Measurements from ENCODE around the gene ZNF292. TPM values are rescaled to one million over a fixed set of nuclear protein-coding genes. Genes with fewer than 3 reads are reported as not detected.

The ZNF292 gene
- polyA plus RNA-seq, 1 of the 3 experiments (the other 2 are of a cell fraction) = 3.2 TPM

DNA sequence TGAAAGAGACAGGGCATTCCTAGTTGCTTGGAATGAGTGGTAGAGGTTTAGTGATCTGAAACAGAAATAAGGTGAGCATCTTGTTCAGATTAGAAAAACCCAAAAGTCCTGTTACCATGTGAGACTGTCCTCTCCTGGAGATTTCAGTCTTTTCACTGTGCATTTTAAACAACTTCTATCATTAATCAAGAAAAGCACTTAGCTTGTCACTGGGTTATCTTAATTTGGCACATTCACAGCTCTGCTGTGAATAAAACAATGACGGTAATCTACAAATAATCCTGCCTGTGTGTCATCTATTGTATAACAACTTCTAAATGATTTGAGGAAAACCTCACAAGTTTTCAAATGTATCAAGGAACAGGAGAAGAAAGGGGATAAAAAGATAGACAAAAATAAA is 157.5 kb downstream of the ZNF292 start:
- Histone ChIP-seq H3K9me2 (no peaks in the 10 kb centered on the region), H3K4me1 (ENCODE audit: control insufficient read depth in 1 of 2, insufficient read depth in 2 of 2, low read depth in 1 of 2, low read length in 1 of 2) (no peaks in the 10 kb centered on the region; a peak in 1 of 4 replicates), H4K20me1 (ENCODE audit: insufficient read depth) (no peaks in the 10 kb centered on the region), H3K9ac (no peak overlapping the region), H3K27me3 (ENCODE audit: insufficient read depth) (no peaks in the 10 kb centered on the region), H3K9me3 (no peaks in the 10 kb centered on the region), H3K4me2 (no peak overlapping the region), H2AFZ (ENCODE audit: low read depth) (no peak overlapping the region), H3K27ac (ENCODE audit: low read depth in 2 of 2, low read length in 1 of 2) (no peak overlapping the region), H3K79me2 (ENCODE audit: insufficient read depth) (no peaks in the 10 kb centered on the region), H3K36me3 (replicated peaks in 1 of 2; ENCODE audit: control insufficient read depth in 1 of 2, insufficient read depth in 2 of 2, low read length in 1 of 2) (no peaks in the 10 kb centered on the region), H3K4me3 (ENCODE audit: low read depth in 2 of 2, low read length in 1 of 2) (no peak overlapping the region), H3F3A (replicated peaks; ENCODE audit: insufficient read depth) (no peaks in the 10 kb centered on the region)
- CTCF ChIA-PET = interaction anchor here (0.7 to 2.9 kb wide), 2 partner anchors 9 to 12 kb away, joined by 3 to 20 read pairs; partner anchors contain the start of gene SMIM8
- TF ChIP-seq, protein P1, sequence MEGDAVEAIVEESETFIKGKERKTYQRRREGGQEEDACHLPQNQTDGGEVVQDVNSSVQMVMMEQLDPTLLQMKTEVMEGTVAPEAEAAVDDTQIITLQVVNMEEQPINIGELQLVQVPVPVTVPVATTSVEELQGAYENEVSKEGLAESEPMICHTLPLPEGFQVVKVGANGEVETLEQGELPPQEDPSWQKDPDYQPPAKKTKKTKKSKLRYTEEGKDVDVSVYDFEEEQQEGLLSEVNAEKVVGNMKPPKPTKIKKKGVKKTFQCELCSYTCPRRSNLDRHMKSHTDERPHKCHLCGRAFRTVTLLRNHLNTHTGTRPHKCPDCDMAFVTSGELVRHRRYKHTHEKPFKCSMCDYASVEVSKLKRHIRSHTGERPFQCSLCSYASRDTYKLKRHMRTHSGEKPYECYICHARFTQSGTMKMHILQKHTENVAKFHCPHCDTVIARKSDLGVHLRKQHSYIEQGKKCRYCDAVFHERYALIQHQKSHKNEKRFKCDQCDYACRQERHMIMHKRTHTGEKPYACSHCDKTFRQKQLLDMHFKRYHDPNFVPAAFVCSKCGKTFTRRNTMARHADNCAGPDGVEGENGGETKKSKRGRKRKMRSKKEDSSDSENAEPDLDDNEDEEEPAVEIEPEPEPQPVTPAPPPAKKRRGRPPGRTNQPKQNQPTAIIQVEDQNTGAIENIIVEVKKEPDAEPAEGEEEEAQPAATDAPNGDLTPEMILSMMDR (IDR thresholded peaks at IDR 0.05) = no peak
- TF ChIP-seq, protein P2, sequence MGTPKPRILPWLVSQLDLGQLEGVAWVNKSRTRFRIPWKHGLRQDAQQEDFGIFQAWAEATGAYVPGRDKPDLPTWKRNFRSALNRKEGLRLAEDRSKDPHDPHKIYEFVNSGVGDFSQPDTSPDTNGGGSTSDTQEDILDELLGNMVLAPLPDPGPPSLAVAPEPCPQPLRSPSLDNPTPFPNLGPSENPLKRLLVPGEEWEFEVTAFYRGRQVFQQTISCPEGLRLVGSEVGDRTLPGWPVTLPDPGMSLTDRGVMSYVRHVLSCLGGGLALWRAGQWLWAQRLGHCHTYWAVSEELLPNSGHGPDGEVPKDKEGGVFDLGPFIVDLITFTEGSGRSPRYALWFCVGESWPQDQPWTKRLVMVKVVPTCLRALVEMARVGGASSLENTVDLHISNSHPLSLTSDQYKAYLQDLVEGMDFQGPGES (IDR thresholded peaks at IDR 0.05; ENCODE audit: low read depth, low read length) = no peak
- no peak for TF ChIP-seq FOXJ3 (CRISPR knock-in tag; IDR thresholded peaks at IDR 0.05)
- TF ChIP-seq RAD21 (IDR thresholded peaks at IDR 0.05; ENCODE audit: low read length) = no peak
- TF ChIP-seq NFIC (IDR thresholded peaks at IDR 0.05; ENCODE audit: borderline replicate concordance) = no peak
- no peak for TF ChIP-seq MEF2A (IDR thresholded peaks at IDR 0.05; ENCODE audit: borderline replicate concordance, low read depth)
- TF ChIP-seq, protein P3, sequence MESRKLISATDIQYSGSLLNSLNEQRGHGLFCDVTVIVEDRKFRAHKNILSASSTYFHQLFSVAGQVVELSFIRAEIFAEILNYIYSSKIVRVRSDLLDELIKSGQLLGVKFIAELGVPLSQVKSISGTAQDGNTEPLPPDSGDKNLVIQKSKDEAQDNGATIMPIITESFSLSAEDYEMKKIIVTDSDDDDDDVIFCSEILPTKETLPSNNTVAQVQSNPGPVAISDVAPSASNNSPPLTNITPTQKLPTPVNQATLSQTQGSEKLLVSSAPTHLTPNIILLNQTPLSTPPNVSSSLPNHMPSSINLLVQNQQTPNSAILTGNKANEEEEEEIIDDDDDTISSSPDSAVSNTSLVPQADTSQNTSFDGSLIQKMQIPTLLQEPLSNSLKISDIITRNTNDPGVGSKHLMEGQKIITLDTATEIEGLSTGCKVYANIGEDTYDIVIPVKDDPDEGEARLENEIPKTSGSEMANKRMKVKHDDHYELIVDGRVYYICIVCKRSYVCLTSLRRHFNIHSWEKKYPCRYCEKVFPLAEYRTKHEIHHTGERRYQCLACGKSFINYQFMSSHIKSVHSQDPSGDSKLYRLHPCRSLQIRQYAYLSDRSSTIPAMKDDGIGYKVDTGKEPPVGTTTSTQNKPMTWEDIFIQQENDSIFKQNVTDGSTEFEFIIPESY (IDR thresholded peaks at IDR 0.05; ENCODE audit: borderline replicate concordance, low read depth) = no peak
- TF ChIP-seq, protein P4, sequence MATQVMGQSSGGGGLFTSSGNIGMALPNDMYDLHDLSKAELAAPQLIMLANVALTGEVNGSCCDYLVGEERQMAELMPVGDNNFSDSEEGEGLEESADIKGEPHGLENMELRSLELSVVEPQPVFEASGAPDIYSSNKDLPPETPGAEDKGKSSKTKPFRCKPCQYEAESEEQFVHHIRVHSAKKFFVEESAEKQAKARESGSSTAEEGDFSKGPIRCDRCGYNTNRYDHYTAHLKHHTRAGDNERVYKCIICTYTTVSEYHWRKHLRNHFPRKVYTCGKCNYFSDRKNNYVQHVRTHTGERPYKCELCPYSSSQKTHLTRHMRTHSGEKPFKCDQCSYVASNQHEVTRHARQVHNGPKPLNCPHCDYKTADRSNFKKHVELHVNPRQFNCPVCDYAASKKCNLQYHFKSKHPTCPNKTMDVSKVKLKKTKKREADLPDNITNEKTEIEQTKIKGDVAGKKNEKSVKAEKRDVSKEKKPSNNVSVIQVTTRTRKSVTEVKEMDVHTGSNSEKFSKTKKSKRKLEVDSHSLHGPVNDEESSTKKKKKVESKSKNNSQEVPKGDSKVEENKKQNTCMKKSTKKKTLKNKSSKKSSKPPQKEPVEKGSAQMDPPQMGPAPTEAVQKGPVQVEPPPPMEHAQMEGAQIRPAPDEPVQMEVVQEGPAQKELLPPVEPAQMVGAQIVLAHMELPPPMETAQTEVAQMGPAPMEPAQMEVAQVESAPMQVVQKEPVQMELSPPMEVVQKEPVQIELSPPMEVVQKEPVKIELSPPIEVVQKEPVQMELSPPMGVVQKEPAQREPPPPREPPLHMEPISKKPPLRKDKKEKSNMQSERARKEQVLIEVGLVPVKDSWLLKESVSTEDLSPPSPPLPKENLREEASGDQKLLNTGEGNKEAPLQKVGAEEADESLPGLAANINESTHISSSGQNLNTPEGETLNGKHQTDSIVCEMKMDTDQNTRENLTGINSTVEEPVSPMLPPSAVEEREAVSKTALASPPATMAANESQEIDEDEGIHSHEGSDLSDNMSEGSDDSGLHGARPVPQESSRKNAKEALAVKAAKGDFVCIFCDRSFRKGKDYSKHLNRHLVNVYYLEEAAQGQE (IDR thresholded peaks at IDR 0.05; ENCODE audit: low read depth, low read length) = no peak
- no peak for TF ChIP-seq SIN3A (IDR thresholded peaks at IDR 0.05; ENCODE audit: borderline replicate concordance, low read depth, low read length)
- no peak for TF ChIP-seq RXRA (IDR thresholded peaks at IDR 0.05; ENCODE audit: borderline replicate concordance, low read depth)
- no peak for TF ChIP-seq ELF1 (IDR thresholded peaks at IDR 0.05)
- TF ChIP-seq, protein P5, sequence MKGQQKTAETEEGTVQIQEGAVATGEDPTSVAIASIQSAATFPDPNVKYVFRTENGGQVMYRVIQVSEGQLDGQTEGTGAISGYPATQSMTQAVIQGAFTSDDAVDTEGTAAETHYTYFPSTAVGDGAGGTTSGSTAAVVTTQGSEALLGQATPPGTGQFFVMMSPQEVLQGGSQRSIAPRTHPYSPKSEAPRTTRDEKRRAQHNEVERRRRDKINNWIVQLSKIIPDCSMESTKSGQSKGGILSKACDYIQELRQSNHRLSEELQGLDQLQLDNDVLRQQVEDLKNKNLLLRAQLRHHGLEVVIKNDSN (IDR thresholded peaks at IDR 0.05; ENCODE audit: borderline replicate concordance, low read depth) = no peak
- no peak for TF ChIP-seq GATA2 (CRISPR knock-in tag; IDR thresholded peaks at IDR 0.05)
- TF ChIP-seq, protein P6, sequence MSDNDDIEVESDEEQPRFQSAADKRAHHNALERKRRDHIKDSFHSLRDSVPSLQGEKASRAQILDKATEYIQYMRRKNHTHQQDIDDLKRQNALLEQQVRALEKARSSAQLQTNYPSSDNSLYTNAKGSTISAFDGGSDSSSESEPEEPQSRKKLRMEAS (IDR thresholded peaks at IDR 0.05; ENCODE audit: low read depth) = no peak
- no peak for TF ChIP-seq TEAD4 (IDR thresholded peaks at IDR 0.05; ENCODE audit: borderline replicate concordance, insufficient read depth)
- TF ChIP-seq NRF1 (IDR thresholded peaks at IDR 0.05; ENCODE audit: low read depth, low read length) = no peak
- no peak for TF ChIP-seq TAF1 (IDR thresholded peaks at IDR 0.05; ENCODE audit: borderline replicate concordance, low read depth, low read length)
- TF ChIP-seq, protein P7, sequence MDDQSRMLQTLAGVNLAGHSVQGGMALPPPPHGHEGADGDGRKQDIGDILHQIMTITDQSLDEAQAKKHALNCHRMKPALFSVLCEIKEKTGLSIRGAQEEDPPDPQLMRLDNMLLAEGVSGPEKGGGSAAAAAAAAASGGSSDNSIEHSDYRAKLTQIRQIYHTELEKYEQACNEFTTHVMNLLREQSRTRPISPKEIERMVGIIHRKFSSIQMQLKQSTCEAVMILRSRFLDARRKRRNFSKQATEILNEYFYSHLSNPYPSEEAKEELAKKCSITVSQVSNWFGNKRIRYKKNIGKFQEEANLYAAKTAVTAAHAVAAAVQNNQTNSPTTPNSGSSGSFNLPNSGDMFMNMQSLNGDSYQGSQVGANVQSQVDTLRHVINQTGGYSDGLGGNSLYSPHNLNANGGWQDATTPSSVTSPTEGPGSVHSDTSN (IDR thresholded peaks at IDR 0.05) = no peak
- TF ChIP-seq TCF12 (IDR thresholded peaks at IDR 0.05) = no peak
- no peak for DNase-seq
- POLR2A ChIA-PET = no interaction called here
- WGBS (ENCODE audit: low lambda C conversion rate) = 4% methylated on average over 1 of the region's 1 CpG

All from SK-N-SH (cell line).